GM12892 (cell line): ENCODE data around the gene AAGAB.

Source experiments
- DNase-seq: peaks from one replicate; pipeline ENCODE4 v3.0.0; 2011; ENCODE audit not compliant: insufficient read length
- FAIRE-seq: peaks from 2 replicates; lab custom pipeline; 2011; peaks lifted over from hg19 to GRCh38; lab: Jason Lieb, UNC
- POLR2A ChIP-seq: IDR thresholded peaks from 2 replicates; pipeline ENCODE4 v1.6.1; 2011; ENCODE audit warnings: low read depth, low read length, control low read depth
- POLR2AphosphoS5 ChIP-seq: IDR thresholded peaks from 2 replicates; pipeline ENCODE4 v1.6.1; 2011; ENCODE audit warnings: low read depth, low read length, control low read depth
- TAF1 ChIP-seq: IDR thresholded peaks from 2 replicates; pipeline ENCODE4 v1.6.1; 2011; ENCODE audit warnings: low read depth, mild to moderate bottlenecking, control low read depth, low read length, borderline replicate concordance

AAGAB gene

GRCh38 chr15:67244971-67245478 lies 9.4 kb downstream of the AAGAB start:
- FAIRE-seq = no peak
- TF ChIP-seq TAF1 (no peak), POLR2A (no peak), POLR2AphosphoS5 (no peak)
- no peak for DNase-seq

GRCh38 chr15:67242708-67243111 lies 11.8 kb downstream of the AAGAB start:
- DNase-seq = no peak
- TF ChIP-seq POLR2AphosphoS5 = no peak
- no peak for FAIRE-seq

- TF ChIP-seq POLR2A (no peak), TAF1 (no peak), POLR2AphosphoS5 (no peak)
- peak; percentile 41 for DNase-seq
- FAIRE-seq = peak; percentile 81
Measured at GRCh38 chr15:67241132-67241855, 13.2 kb downstream of the AAGAB start.

GRCh38 chr15:67240235-67241131 lies 14.0 kb downstream of the AAGAB start:
- DNase-seq (no peak), FAIRE-seq (peak; percentile 30)
- TF ChIP-seq POLR2AphosphoS5 = no peak
- no peak for TF ChIP-seq POLR2A
- TF ChIP-seq TAF1 = no peak

- DNase-seq = no peak
- FAIRE-seq = no peak
- TF ChIP-seq POLR2AphosphoS5 (no peak), TAF1 (no peak), POLR2A (no peak)
Measured at GRCh38 chr15:67232591-67232990, 21.9 kb downstream of the AAGAB start.

GRCh38 chr15:67230504-67230903 lies 24.0 kb downstream of the AAGAB start:
- no peak for TF ChIP-seq POLR2A
- no peak for TF ChIP-seq TAF1
- no peak for TF ChIP-seq POLR2AphosphoS5
- FAIRE-seq (no peak), DNase-seq (no peak)

- TF ChIP-seq POLR2A (no peak), TAF1 (no peak), POLR2AphosphoS5 (no peak)
- FAIRE-seq (no peak), DNase-seq (no peak)
Measured at GRCh38 chr15:67228286-67228685, 26.2 kb downstream of the AAGAB start.

- TF ChIP-seq POLR2A (no peak), TAF1 (no peak), POLR2AphosphoS5 (no peak)
- DNase-seq (no peak), FAIRE-seq (no peak)
Measured at GRCh38 chr15:67227846-67228245, 26.6 kb downstream of the AAGAB start.

GRCh38 chr15:67227431-67227830 lies 27.0 kb downstream of the AAGAB start:
- no peak for DNase-seq
- TF ChIP-seq POLR2A (no peak), POLR2AphosphoS5 (no peak), TAF1 (no peak)
- no peak for FAIRE-seq

GRCh38 chr15:67225336-67225735 lies 29.1 kb downstream of the AAGAB start:
- no peak for FAIRE-seq
- DNase-seq = no peak
- no peak for TF ChIP-seq TAF1
- no peak for TF ChIP-seq POLR2AphosphoS5
- no peak for TF ChIP-seq POLR2A

- FAIRE-seq = no peak
- no peak for TF ChIP-seq POLR2A
- TF ChIP-seq TAF1 = no peak
- no peak for TF ChIP-seq POLR2AphosphoS5
- no peak for DNase-seq
Measured at GRCh38 chr15:67224889-67225288, 29.6 kb downstream of the AAGAB start.

GRCh38 chr15:67219288-67219687 lies 35.2 kb downstream of the AAGAB start:
- FAIRE-seq = no peak
- DNase-seq = no peak
- TF ChIP-seq POLR2A = no peak
- TF ChIP-seq TAF1 = no peak
- TF ChIP-seq POLR2AphosphoS5 = no peak
